ENCODE data around the gene MYOD1.

Gene MYOD1

GRCh38 chr11:17734986-17735817, 15.8 kb downstream of the MYOD1 start:
- no peak for TF ChIP-seq GATA3 (IDR thresholded peaks at IDR 0.05; ENCODE audit: low read depth, low read length)
- TF ChIP-seq GATA2 (IDR thresholded peaks at IDR 0.05; ENCODE audit: low read depth, low read length) = no peak

GRCh38 chr11:17735818-17736578, 16.6 kb downstream of the MYOD1 start:
- TF ChIP-seq GATA3 (IDR thresholded peaks at IDR 0.05; ENCODE audit: low read depth, low read length) = no peak
- TF ChIP-seq GATA2 (IDR thresholded peaks at IDR 0.05; ENCODE audit: low read depth, low read length) = no peak

- TF ChIP-seq GATA2 (IDR thresholded peaks at IDR 0.05; ENCODE audit: low read depth, low read length) = no peak
- no peak for TF ChIP-seq GATA3 (IDR thresholded peaks at IDR 0.05; ENCODE audit: low read depth, low read length)
These were observed 17.2 kb downstream of the MYOD1 start for GRCh38 chr11:17736579-17736893.

- TF ChIP-seq GATA3 (IDR thresholded peaks at IDR 0.05; ENCODE audit: low read depth, low read length) (no peak), GATA2 (IDR thresholded peaks at IDR 0.05; ENCODE audit: low read depth, low read length) (no peak)
These were observed 17.8 kb downstream of the MYOD1 start for GRCh38 chr11:17736930-17737817.

- TF ChIP-seq GATA2 (IDR thresholded peaks at IDR 0.05; ENCODE audit: low read depth, low read length) (no peak), GATA3 (IDR thresholded peaks at IDR 0.05; ENCODE audit: low read depth, low read length) (no peak)
These were observed 19.0 kb downstream of the MYOD1 start for GRCh38 chr11:17738151-17738973.

- TF ChIP-seq GATA3 (IDR thresholded peaks at IDR 0.05; ENCODE audit: low read depth, low read length) (no peak), GATA2 (IDR thresholded peaks at IDR 0.05; ENCODE audit: low read depth, low read length) (no peak)
These were observed 20.6 kb downstream of the MYOD1 start for GRCh38 chr11:17739945-17740338.

- TF ChIP-seq GATA3 (IDR thresholded peaks at IDR 0.05; ENCODE audit: low read depth, low read length) (no peak), GATA2 (IDR thresholded peaks at IDR 0.05; ENCODE audit: low read depth, low read length) (no peak)
These were observed 21.4 kb downstream of the MYOD1 start for GRCh38 chr11:17740649-17741235.

- TF ChIP-seq GATA2 (IDR thresholded peaks at IDR 0.05; ENCODE audit: low read depth, low read length) (no peak), GATA3 (IDR thresholded peaks at IDR 0.05; ENCODE audit: low read depth, low read length) (no peak)
These were observed 22.1 kb downstream of the MYOD1 start for GRCh38 chr11:17741487-17741886.

GRCh38 chr11:17742019-17742418, 22.6 kb downstream of the MYOD1 start:
- TF ChIP-seq GATA2 (IDR thresholded peaks at IDR 0.05; ENCODE audit: low read depth, low read length) (no peak), GATA3 (IDR thresholded peaks at IDR 0.05; ENCODE audit: low read depth, low read length) (no peak)

- TF ChIP-seq GATA3 (IDR thresholded peaks at IDR 0.05; ENCODE audit: low read depth, low read length) (no peak), GATA2 (IDR thresholded peaks at IDR 0.05; ENCODE audit: low read depth, low read length) (no peak)
These were observed 23.8 kb downstream of the MYOD1 start for GRCh38 chr11:17743026-17743807.

- no peak for TF ChIP-seq GATA3 (IDR thresholded peaks at IDR 0.05; ENCODE audit: low read depth, low read length)
- TF ChIP-seq GATA2 (IDR thresholded peaks at IDR 0.05; ENCODE audit: low read depth, low read length) = no peak
These were observed 24.4 kb downstream of the MYOD1 start for GRCh38 chr11:17743808-17744119.

- TF ChIP-seq GATA3 (IDR thresholded peaks at IDR 0.05; ENCODE audit: low read depth, low read length) (no peak), GATA2 (IDR thresholded peaks at IDR 0.05; ENCODE audit: low read depth, low read length) (no peak)
These were observed 25.0 kb downstream of the MYOD1 start for GRCh38 chr11:17744151-17744940.
